B cell (primary cell): ENCODE data around the gene CLDN4. TPM values are rescaled to one million over a fixed set of nuclear protein-coding genes. Genes with fewer than 3 reads are reported as not detected.

Source experiments
- ATAC-seq: fragments of 200-7000 bp; cut with Tn5 transposase; one replicate; pipeline ENCODE4 v1.10.0; 2021; ENCODE audit warnings: low read depth, mild to moderate bottlenecking, moderate number of reproducible peaks, moderate library complexity
- CTCF ChIA-PET: fragments of 350-600 bp; sonication (Branson Sonifier 250); formaldehyde crosslinking; loops from one replicate; lab custom pipeline; 2021; ENCODE audit warnings: antibody characterized with exemption, inconsistent platforms; lab: Charles Lee
- POLR2A ChIA-PET: fragments of 350-600 bp; sonication (Branson Sonifier 250); formaldehyde crosslinking; loops from one replicate; lab custom pipeline; 2021; ENCODE audit warnings: antibody characterized with exemption; lab: Charles Lee
- DNase-seq: peaks from one replicate; pipeline ENCODE4 v3.0.0; 2013
- H2AFZ ChIP-seq: 2 replicates; pipeline ENCODE4 v1.6.1; 2012; ENCODE audit warnings: mild to moderate bottlenecking, low read depth, low read length; ENCODE audit not compliant: insufficient read depth, poor library complexity, severe bottlenecking
- H3K27ac ChIP-seq, 2 donors: 1 replicate in 1 of 2; 2 replicates in 1 of 2; pipeline ENCODE4 v1.5.1; 2012 to 2013; ENCODE audit warnings: low read length in 2 of 2, mild to moderate bottlenecking in 2 of 2, moderate library complexity in 1 of 2
- H3K27me3 ChIP-seq, 4 experiments: fragments of 200-600 bp in 1 of 4; sonication (generic) in 1 of 4; replicated peaks in 1 of 4; 1 replicate in 2 of 4; 2 replicates in 2 of 4; pipeline versions ENCODE4 v1.6.1 to v1.7.0; 2013 to 2016; ENCODE audit warnings: low read length in 3 of 4, mild to moderate bottlenecking in 2 of 4, mixed read lengths in 1 of 4, moderate library complexity in 1 of 4; ENCODE audit not compliant: insufficient read depth in 4 of 4, control insufficient read depth in 3 of 4; ENCODE audit errors: control extremely low read depth in 1 of 4
- H3K36me3 ChIP-seq, 2 experiments: replicated peaks in 1 of 2; 1 replicate in 1 of 2; 2 replicates in 1 of 2; pipeline versions ENCODE4 v1.6.1 to v1.7.1; 2013; ENCODE audit warnings: low read length in 1 of 2; ENCODE audit not compliant: insufficient read depth in 2 of 2, control insufficient read depth in 1 of 2; ENCODE audit errors: control extremely low read depth in 1 of 2, extremely low read depth in 1 of 2
- H3K4me1 ChIP-seq, 2 donors: fragments of 200-600 bp in 1 of 2; sonication (generic) in 1 of 2; 1 replicate in 1 of 2; 2 replicates in 1 of 2; pipeline versions ENCODE4 v1.5.1 to v1.6.1; 2013 to 2017; ENCODE audit warnings: low read length in 2 of 2; ENCODE audit not compliant: control insufficient read depth in 2 of 2, insufficient read depth in 2 of 2
- H3K4me2 ChIP-seq: replicated peaks from 2 replicates; pipeline ENCODE3; 2012; ENCODE audit warnings: mild to moderate bottlenecking, low read depth, low read length; ENCODE audit not compliant: poor library complexity, severe bottlenecking
- H3K4me3 ChIP-seq, 5 experiments: fragments of 200-600 bp in 1 of 5; sonication (generic) in 1 of 5; 1 replicate in 3 of 5; 2 replicates in 2 of 5; pipeline versions ENCODE4 v1.5.1 to v1.7.0; 2011 to 2016; ENCODE audit warnings: low read length in 4 of 5, mild to moderate bottlenecking in 4 of 5, low read depth in 2 of 5, control low read depth in 1 of 5, moderate library complexity in 1 of 5; ENCODE audit not compliant: insufficient read depth in 1 of 5; ENCODE audit errors: control extremely low read depth in 1 of 5, extremely low read depth in 1 of 5
- H3K79me2 ChIP-seq: fragments of 200-600 bp; sonication (generic); one replicate; pipeline ENCODE4 v1.6.0; 2016; ENCODE audit warnings: low read length; ENCODE audit not compliant: control insufficient read depth, insufficient read depth
- H3K9ac ChIP-seq: fragments of 200-600 bp; sonication (generic); 2 replicates; pipeline ENCODE4 v1.6.1; 2017; ENCODE audit warnings: mild to moderate bottlenecking, low read length, moderate library complexity
- H3K9me3 ChIP-seq, 3 donors: one replicate each; pipeline versions ENCODE4 v1.6.1 to v1.7.1; 2013; ENCODE audit warnings: low read length in 2 of 3; ENCODE audit not compliant: control insufficient read depth in 2 of 3, insufficient read depth in 1 of 3; ENCODE audit errors: control extremely low read depth in 1 of 3
- H4K20me1 ChIP-seq: 2 replicates; pipeline ENCODE4 v1.6.0; 2012; ENCODE audit warnings: mild to moderate bottlenecking, low read length; ENCODE audit not compliant: insufficient read depth, control insufficient read depth, poor library complexity, severe bottlenecking
- H3K27ac Mint-ChIP-seq: one replicate; pipeline ENCODE4 v1.8.0; 2021; ENCODE audit warnings: mixed read lengths
- H3K27me3 Mint-ChIP-seq: one replicate; pipeline ENCODE4 v1.8.0; 2021; ENCODE audit warnings: mixed read lengths
- H3K4me1 Mint-ChIP-seq: one replicate; pipeline ENCODE4 v1.8.0; 2021; ENCODE audit warnings: mixed read lengths
- H3K4me3 Mint-ChIP-seq: one replicate; pipeline ENCODE4 v1.8.0; 2021; ENCODE audit warnings: mixed read lengths
- H3K9me3 Mint-ChIP-seq: one replicate; pipeline ENCODE4 v1.8.0; 2022; ENCODE audit warnings: mixed read lengths; ENCODE audit not compliant: insufficient read depth
- EZH2 ChIP-seq: IDR thresholded peaks from 2 replicates; pipeline ENCODE4 v1.6.1; 2012; ENCODE audit warnings: borderline replicate concordance, low read depth, mild to moderate bottlenecking, moderate library complexity, low read length; ENCODE audit not compliant: insufficient read depth, poor library complexity, severe bottlenecking
- WGBS: methylation state at CpG from one replicate; pipeline ENCODE4 v1.1.5; 2013; ENCODE audit warnings: missing lambda C conversion rate; ENCODE audit not compliant: insufficient coverage; 5-methylcytosine and 5-hydroxymethylcytosine counted together
- intact Hi-C: fragments of 100-400 bp; cut with micrococcal nuclease; formaldehyde crosslinking; loops from one replicate; pipeline ENCODE4 v1.10.0; 2022
- polyA plus RNA-seq: library from polyadenylated mRNA; depleted of rRNA; stranded (reverse); fragments of >200 nt; gene quantifications from 2 replicates; pipeline ENCODE4 v1.2.3, GENCODE V29; 2012
- total RNA-seq, 2 donors: library from RNA; stranded (reverse); fragments of 120-200 nt in 1 of 2; gene quantifications; 1 replicate in 1 of 2; 2 replicates in 1 of 2; pipeline versions ENCODE4 v1.2.3 to v1.2.4, GENCODE V29; 2013 to 2022
- TF ChIP-seq, protein P1 (sequence below): fragments of 200-600 bp; IDR thresholded peaks from one replicate; pipeline ENCODE4 v1.8.0; 2022; ENCODE audit warnings: antibody characterized with exemption, mild to moderate bottlenecking

Gene CLDN4
- total and polyA plus RNA-seq, 2 donors (not counting 1 experiment from before 2014, with no cell fraction given): 0.09 TPM; not detected in 1

DNA sequence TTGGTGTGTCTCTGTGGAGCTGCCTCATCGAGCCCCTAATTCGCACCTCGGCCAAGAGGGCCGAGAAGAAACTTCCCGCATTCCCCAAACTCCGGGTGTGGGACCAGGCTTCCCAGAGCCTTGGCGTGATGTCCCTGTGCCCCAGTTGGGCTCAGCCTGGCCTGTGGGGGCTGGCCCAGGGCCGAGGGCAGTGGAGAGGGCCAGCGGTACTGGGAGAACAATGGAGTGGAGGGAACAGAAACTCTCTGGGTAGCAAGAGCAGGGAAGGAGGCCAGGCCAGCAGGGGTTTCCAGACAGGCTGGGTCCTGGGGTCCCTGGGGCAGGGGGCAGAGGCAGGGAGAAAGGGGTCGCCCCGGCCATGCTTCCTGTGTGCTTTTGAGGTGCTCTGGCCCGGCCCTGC, 46.2 kb downstream of the CLDN4 start:
- WGBS: 95% methylated on average over 12 of the region's 12 CpGs
- no peak overlapping the region for H3K4me2 ChIP-seq
- H3K27me3 Mint-ChIP-seq: peaks cover 9% of the 10 kb centered on the region
- ChIA-PET CTCF (no interaction called here), POLR2A (no interaction called here)
- no peaks in the 10 kb centered on the region for H3K79me2 ChIP-seq
- no peaks in the 10 kb centered on the region for H3K4me1 ChIP-seq
- no peaks in the 10 kb centered on the region for H3K9me3 Mint-ChIP-seq
- H3K4me1 Mint-ChIP-seq: no peaks in the 10 kb centered on the region
- H3K4me3 Mint-ChIP-seq: no peak overlapping the region
- no peaks in the 10 kb centered on the region for H3K9me3 ChIP-seq
- no peaks in the 10 kb centered on the region for H3K36me3 ChIP-seq
- H3K4me3 ChIP-seq: no peak overlapping the region
- no peak overlapping the region for H2AFZ ChIP-seq
- DNase-seq (no peak), ATAC-seq (no peak)
- H3K27ac Mint-ChIP-seq: no peak overlapping the region
- no peak overlapping the region for H3K9ac ChIP-seq
- intact Hi-C loops: no loop called here
- no peaks in the 10 kb centered on the region for H4K20me1 ChIP-seq
- no peak for TF ChIP-seq EZH2
- TF ChIP-seq, protein P1, sequence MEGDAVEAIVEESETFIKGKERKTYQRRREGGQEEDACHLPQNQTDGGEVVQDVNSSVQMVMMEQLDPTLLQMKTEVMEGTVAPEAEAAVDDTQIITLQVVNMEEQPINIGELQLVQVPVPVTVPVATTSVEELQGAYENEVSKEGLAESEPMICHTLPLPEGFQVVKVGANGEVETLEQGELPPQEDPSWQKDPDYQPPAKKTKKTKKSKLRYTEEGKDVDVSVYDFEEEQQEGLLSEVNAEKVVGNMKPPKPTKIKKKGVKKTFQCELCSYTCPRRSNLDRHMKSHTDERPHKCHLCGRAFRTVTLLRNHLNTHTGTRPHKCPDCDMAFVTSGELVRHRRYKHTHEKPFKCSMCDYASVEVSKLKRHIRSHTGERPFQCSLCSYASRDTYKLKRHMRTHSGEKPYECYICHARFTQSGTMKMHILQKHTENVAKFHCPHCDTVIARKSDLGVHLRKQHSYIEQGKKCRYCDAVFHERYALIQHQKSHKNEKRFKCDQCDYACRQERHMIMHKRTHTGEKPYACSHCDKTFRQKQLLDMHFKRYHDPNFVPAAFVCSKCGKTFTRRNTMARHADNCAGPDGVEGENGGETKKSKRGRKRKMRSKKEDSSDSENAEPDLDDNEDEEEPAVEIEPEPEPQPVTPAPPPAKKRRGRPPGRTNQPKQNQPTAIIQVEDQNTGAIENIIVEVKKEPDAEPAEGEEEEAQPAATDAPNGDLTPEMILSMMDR: no peak
- no peak overlapping the region for H3K27ac ChIP-seq
- peaks cover 0 to 11% (median 0%) of the 10 kb centered on the region in 4 experiments for H3K27me3 ChIP-seq

GRCh38 chr7:73879977-73880681, 49.3 kb downstream of the CLDN4 start:
- CTCF ChIA-PET: no interaction called here
- H4K20me1 ChIP-seq: no peaks in the 10 kb centered on the region
- H3K4me1 ChIP-seq: no peaks in the 10 kb centered on the region
- ATAC-seq (no peak), DNase-seq (no peak)
- H3K27me3 Mint-ChIP-seq: peaks cover 17% of the 10 kb centered on the region
- no peak overlapping the region for H3K27ac Mint-ChIP-seq
- no peak overlapping the region for H3K27ac ChIP-seq
- H3K9me3 ChIP-seq: no peaks in the 10 kb centered on the region
- TF ChIP-seq, protein P1: no peak
- no peak for TF ChIP-seq EZH2
- no peaks in the 10 kb centered on the region for H3K4me1 Mint-ChIP-seq
- no peak overlapping the region for H2AFZ ChIP-seq
- H3K9me3 Mint-ChIP-seq: no peaks in the 10 kb centered on the region
- H3K4me2 ChIP-seq: no peak overlapping the region
- POLR2A ChIA-PET: no interaction called here
- H3K36me3 ChIP-seq: no peaks in the 10 kb centered on the region
- H3K4me3 ChIP-seq: no peak overlapping the region
- H3K9ac ChIP-seq: no peak overlapping the region
- H3K27me3 ChIP-seq: peaks cover 0 to 20% (median 0%) of the 10 kb centered on the region in 4 experiments
- no peak overlapping the region for H3K4me3 Mint-ChIP-seq
- intact Hi-C loops: no loop called here
- 95% methylated on average over 17 of the region's 18 CpGs for WGBS
- H3K79me2 ChIP-seq: no peaks in the 10 kb centered on the region
